MM.1S (cell line): Measurements from ENCODE around the gene ELANE.

ENCODE experiments used
- EZH2 ChIP-seq: fragments of 300-600 bp; sonication (generic); optimal IDR thresholded peaks from 2 replicates; pipeline ENCODE3; 2017; ENCODE audit warnings: low read depth, mild to moderate bottlenecking, antibody characterized with exemption, low read length, mixed read lengths
- EZH2phosphoT487 ChIP-seq: fragments of 300-600 bp; sonication (generic); IDR thresholded peaks from 2 replicates; pipeline ENCODE4 v1.6.1; 2018; ENCODE audit warnings: antibody characterized with exemption, low read length
- TF ChIP-seq, protein P1 (sequence below): fragments of 300-600 bp; sonication (generic); IDR thresholded peaks from 2 replicates; pipeline ENCODE4 v1.5.1; 2016; ENCODE audit warnings: antibody characterized with exemption, low read length, mixed read lengths

DNA sequence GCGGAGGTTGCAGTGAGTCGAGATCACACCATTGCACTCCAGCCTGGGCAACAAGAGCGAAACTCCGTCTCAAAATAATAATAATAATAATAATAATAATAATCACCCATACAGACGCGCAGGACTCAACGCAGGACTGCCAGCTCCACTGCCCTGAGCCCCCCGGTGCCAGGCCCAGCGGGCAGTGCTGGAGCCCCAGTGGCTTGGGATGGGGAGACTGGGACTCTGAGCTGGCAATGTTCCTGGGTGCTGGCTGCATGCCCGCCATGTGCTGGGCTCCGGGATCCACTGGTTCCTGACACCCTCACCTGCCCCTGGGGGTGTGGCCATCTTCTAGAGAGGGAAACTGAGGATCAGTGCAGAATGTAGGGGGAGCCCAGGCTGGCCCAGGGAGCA is 24.8 kb upstream of the ELANE start:
- TF ChIP-seq EZH2: no peak
- TF ChIP-seq, protein P1, sequence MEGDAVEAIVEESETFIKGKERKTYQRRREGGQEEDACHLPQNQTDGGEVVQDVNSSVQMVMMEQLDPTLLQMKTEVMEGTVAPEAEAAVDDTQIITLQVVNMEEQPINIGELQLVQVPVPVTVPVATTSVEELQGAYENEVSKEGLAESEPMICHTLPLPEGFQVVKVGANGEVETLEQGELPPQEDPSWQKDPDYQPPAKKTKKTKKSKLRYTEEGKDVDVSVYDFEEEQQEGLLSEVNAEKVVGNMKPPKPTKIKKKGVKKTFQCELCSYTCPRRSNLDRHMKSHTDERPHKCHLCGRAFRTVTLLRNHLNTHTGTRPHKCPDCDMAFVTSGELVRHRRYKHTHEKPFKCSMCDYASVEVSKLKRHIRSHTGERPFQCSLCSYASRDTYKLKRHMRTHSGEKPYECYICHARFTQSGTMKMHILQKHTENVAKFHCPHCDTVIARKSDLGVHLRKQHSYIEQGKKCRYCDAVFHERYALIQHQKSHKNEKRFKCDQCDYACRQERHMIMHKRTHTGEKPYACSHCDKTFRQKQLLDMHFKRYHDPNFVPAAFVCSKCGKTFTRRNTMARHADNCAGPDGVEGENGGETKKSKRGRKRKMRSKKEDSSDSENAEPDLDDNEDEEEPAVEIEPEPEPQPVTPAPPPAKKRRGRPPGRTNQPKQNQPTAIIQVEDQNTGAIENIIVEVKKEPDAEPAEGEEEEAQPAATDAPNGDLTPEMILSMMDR: no peak
- no peak for TF ChIP-seq EZH2phosphoT487
